SU-DHL-6 (cell line): ENCODE results near the gene MICAL3.

Experiments used
- H2AFZ ChIP-seq: fragments of 200-600 bp; sonication (generic); 2 replicates; pipeline ENCODE4 v1.6.1; 2014; ENCODE audit warnings: low read depth, mild to moderate bottlenecking, moderate library complexity, mixed read lengths, antibody characterized with exemption, low read length; ENCODE audit not compliant: severe bottlenecking
- H3F3A ChIP-seq: fragments of 200-600 bp; shearing (Covaris generic); 2 replicates; pipeline ENCODE4 v1.6.0; 2016; ENCODE audit warnings: antibody characterized with exemption, mild to moderate bottlenecking; ENCODE audit not compliant: insufficient read depth
- H3K27ac ChIP-seq: fragments of 200-600 bp; sonication (generic); 2 replicates; pipeline ENCODE4 v1.5.1; 2016; ENCODE audit warnings: low read depth, mild to moderate bottlenecking, low read length, moderate library complexity, mixed read lengths
- H3K27me3 ChIP-seq: fragments of 200-600 bp; sonication (generic), shearing (Covaris generic); 2 replicates; pipeline ENCODE4 v1.6.0; 2014; ENCODE audit warnings: mild to moderate bottlenecking, low read length
- H3K36me3 ChIP-seq: fragments of 200-600 bp; sonication (generic); 2 replicates; pipeline ENCODE4 v1.6.1; 2014; ENCODE audit warnings: mild to moderate bottlenecking, low read length, mixed read lengths
- H3K4me2 ChIP-seq: fragments of 300-600, 200-600 bp; shearing (Covaris generic), sonication (generic); 2 replicates; pipeline ENCODE4 v1.6.0; 2014; ENCODE audit warnings: low read length, low read depth, mild to moderate bottlenecking; ENCODE audit not compliant: poor library complexity, severe bottlenecking
- H3K4me3 ChIP-seq: fragments of 200-600 bp; sonication (generic); 2 replicates; pipeline ENCODE4 v1.5.1; 2014; ENCODE audit warnings: antibody characterized with exemption, low read length, mild to moderate bottlenecking, mixed read lengths; ENCODE audit not compliant: insufficient read depth, poor library complexity, severe bottlenecking
- H3K79me2 ChIP-seq: fragments of 200-600 bp; sonication (generic); 2 replicates; pipeline ENCODE4 v1.6.1; 2014; ENCODE audit warnings: mild to moderate bottlenecking, low read length, moderate library complexity; ENCODE audit not compliant: insufficient read depth
- H3K9ac ChIP-seq: fragments of 200-600 bp; sonication (generic); 2 replicates; pipeline ENCODE4 v1.7.0; 2014; ENCODE audit warnings: mild to moderate bottlenecking, low read length
- H3K9me2 ChIP-seq: fragments of 200-600 bp; sonication (generic); replicated peaks from 2 replicates; pipeline ENCODE4 v1.6.1; 2014; ENCODE audit warnings: low read length; ENCODE audit not compliant: insufficient read depth
- H3K9me3 ChIP-seq: fragments of 200-600 bp; sonication (generic); 2 replicates; pipeline ENCODE4 v1.6.1; 2014; ENCODE audit warnings: low read length, mixed read lengths; ENCODE audit not compliant: insufficient read depth
- H4K20me1 ChIP-seq: fragments of 200-600 bp; sonication (generic); 2 replicates; pipeline ENCODE4 v1.6.1; 2014; ENCODE audit warnings: low read depth, mild to moderate bottlenecking, antibody characterized with exemption, low read length, moderate library complexity, mixed read lengths
- EZH2phosphoT487 ChIP-seq: fragments of 200-600 bp; sonication (generic), shearing (Covaris generic); conservative IDR thresholded peaks from 2 replicates; pipeline ENCODE4 v1.6.1; 2018; ENCODE audit warnings: mild to moderate bottlenecking, antibody characterized with exemption, low read length, moderate library complexity, mixed read lengths
- TF ChIP-seq, protein P1 (sequence below): fragments of 200-600 bp; sonication (generic); IDR thresholded peaks from one replicate; pipeline ENCODE4 v1.5.1; 2017; ENCODE audit warnings: antibody characterized with exemption, mild to moderate bottlenecking, low read length, moderate library complexity; ENCODE audit not compliant: insufficient read depth, poor library complexity, severe bottlenecking

MICAL3 gene

DNA sequence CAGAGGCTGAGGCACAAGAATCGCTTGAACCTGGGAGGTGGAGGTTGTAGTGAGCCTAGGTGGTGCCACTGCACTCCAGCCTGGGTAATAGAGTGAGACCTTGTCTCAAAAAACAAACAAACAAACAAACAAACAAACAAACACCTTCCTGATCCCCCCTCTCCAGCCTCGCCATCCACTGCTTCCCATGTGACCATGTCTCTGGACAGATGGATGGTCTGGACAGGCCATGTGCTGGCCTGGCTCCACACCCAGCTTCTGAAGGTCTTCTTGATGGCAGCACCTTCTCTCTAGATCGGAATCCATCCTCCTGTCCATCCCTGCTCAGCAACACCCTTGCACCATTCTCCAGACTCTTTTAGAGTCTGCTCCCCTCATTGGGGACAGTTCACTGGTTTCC, 42.8 kb upstream of the MICAL3 start:
- H3K9ac ChIP-seq = no peak overlapping the region
- H3K9me3 ChIP-seq = no peaks in the 10 kb centered on the region
- no peaks in the 10 kb centered on the region for H4K20me1 ChIP-seq
- H3K36me3 ChIP-seq = no peaks in the 10 kb centered on the region
- no peak overlapping the region for H3K4me2 ChIP-seq
- H3F3A ChIP-seq = 0 out of 2 replicates have a peak, but pooled peaks cover 5% of the 10 kb centered on the region
- peak overlapping the region; percentile 84 for H3K27ac ChIP-seq
- TF ChIP-seq EZH2phosphoT487 = no peak
- TF ChIP-seq, protein P1, sequence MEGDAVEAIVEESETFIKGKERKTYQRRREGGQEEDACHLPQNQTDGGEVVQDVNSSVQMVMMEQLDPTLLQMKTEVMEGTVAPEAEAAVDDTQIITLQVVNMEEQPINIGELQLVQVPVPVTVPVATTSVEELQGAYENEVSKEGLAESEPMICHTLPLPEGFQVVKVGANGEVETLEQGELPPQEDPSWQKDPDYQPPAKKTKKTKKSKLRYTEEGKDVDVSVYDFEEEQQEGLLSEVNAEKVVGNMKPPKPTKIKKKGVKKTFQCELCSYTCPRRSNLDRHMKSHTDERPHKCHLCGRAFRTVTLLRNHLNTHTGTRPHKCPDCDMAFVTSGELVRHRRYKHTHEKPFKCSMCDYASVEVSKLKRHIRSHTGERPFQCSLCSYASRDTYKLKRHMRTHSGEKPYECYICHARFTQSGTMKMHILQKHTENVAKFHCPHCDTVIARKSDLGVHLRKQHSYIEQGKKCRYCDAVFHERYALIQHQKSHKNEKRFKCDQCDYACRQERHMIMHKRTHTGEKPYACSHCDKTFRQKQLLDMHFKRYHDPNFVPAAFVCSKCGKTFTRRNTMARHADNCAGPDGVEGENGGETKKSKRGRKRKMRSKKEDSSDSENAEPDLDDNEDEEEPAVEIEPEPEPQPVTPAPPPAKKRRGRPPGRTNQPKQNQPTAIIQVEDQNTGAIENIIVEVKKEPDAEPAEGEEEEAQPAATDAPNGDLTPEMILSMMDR = no peak
- H3K79me2 ChIP-seq = no peaks in the 10 kb centered on the region
- H3K27me3 ChIP-seq = no peaks in the 10 kb centered on the region
- H3K4me3 ChIP-seq = no peak overlapping the region
- no peak overlapping the region for H2AFZ ChIP-seq
- no peaks in the 10 kb centered on the region for H3K9me2 ChIP-seq

DNA sequence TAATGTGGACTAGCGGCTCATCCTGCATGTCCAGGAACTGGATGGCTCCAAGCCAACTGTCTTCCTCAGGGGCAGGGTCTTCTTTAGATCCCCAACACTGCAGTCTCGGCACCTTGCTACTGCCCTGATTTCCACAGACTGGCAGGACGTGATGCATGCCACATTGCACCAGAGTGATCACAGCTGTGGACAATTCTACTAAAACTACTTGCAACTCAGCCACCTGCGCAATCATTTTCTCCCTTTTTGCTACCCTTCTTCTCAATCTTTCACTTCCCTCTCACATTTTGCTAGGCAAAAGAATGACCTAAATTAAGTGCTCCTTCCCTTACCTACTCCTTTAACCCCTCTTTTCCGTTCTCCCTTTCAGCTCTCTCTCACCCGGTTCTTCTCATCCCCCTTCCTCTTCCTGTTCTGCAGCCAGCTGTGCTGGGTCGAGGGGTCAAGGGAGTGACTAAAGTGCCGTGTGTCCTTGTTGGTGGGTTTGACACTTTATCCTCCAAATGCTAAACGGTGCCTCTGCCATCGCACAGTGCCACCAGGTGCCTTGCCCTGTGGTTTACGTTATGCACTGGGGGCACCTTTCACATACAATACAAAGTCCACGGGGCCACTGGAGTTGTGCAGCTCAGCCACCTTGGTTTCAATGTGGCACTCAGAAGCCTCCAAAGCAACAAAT, 42.0 kb upstream of the MICAL3 start:
- H3K9ac ChIP-seq = peak overlapping the region; percentile 26; the same call in 1 of the 2 replicates
- H3K4me2 ChIP-seq = peak overlapping the region; percentile 49
- H3K27me3 ChIP-seq = no peaks in the 10 kb centered on the region
- peak overlapping the region; percentile 84 for H3K27ac ChIP-seq
- no peaks in the 10 kb centered on the region for H3K9me3 ChIP-seq
- H2AFZ ChIP-seq = no peak overlapping the region
- no peaks in the 10 kb centered on the region for H3K79me2 ChIP-seq
- H3K9me2 ChIP-seq = no peaks in the 10 kb centered on the region
- no peaks in the 10 kb centered on the region for H3K36me3 ChIP-seq
- no peaks in the 10 kb centered on the region for H4K20me1 ChIP-seq
- H3K4me3 ChIP-seq = no peak overlapping the region
- 0 out of 2 replicates have a peak, but pooled peaks cover 5% of the 10 kb centered on the region for H3F3A ChIP-seq
- TF ChIP-seq, protein P1 = no peak
- no peak for TF ChIP-seq EZH2phosphoT487

- no peaks in the 10 kb centered on the region for H3K9me3 ChIP-seq
- H3K27me3 ChIP-seq = no peaks in the 10 kb centered on the region
- no peak overlapping the region for H3K9ac ChIP-seq
- TF ChIP-seq, protein P1 = no peak
- TF ChIP-seq EZH2phosphoT487 = no peak
- peak overlapping the region; percentile 84; the same call in 1 of the 2 replicates for H3K27ac ChIP-seq
- 0 out of 2 replicates have a peak, but pooled peaks cover 5% of the 10 kb centered on the region for H3F3A ChIP-seq
- no peak overlapping the region for H3K4me3 ChIP-seq
- H3K79me2 ChIP-seq = no peaks in the 10 kb centered on the region
- H3K9me2 ChIP-seq = no peaks in the 10 kb centered on the region
- H4K20me1 ChIP-seq = no peaks in the 10 kb centered on the region
- no peak overlapping the region for H2AFZ ChIP-seq
- H3K36me3 ChIP-seq = no peaks in the 10 kb centered on the region
- H3K4me2 ChIP-seq = peak overlapping the region; percentile 49
Measured at GRCh38 chr22:18065256-18065655, 40.9 kb upstream of the MICAL3 start.
